ENCODE data around the gene KNOP1.

Gene KNOP1, protein sequence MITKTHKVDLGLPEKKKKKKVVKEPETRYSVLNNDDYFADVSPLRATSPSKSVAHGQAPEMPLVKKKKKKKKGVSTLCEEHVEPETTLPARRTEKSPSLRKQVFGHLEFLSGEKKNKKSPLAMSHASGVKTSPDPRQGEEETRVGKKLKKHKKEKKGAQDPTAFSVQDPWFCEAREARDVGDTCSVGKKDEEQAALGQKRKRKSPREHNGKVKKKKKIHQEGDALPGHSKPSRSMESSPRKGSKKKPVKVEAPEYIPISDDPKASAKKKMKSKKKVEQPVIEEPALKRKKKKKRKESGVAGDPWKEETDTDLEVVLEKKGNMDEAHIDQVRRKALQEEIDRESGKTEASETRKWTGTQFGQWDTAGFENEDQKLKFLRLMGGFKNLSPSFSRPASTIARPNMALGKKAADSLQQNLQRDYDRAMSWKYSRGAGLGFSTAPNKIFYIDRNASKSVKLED
- long read RNA-seq, donor 1, partial matches to known transcripts: 46 of 51 reads
- long read RNA-seq, donor 1, other reads (novel, unspliced or antisense): 0 of 51 reads
- long read RNA-seq, donor 2, full-length matches to known transcripts: 1 of 31 reads
- long read RNA-seq, donor 2, partial matches to known transcripts: 21 of 31 reads
- long read RNA-seq, donor 2, other reads (novel, unspliced or antisense): 9 of 31 reads
- long read RNA-seq, donor 3, full-length matches to known transcripts: 1 of 14 reads
- long read RNA-seq, donor 3, partial matches to known transcripts: 13 of 14 reads
- long read RNA-seq, donor 3, other reads (novel, unspliced or antisense): 0 of 14 reads
- long read RNA-seq, donor 4, partial matches to known transcripts: 49 of 51 reads
- long read RNA-seq, donor 4, other reads (novel, unspliced or antisense): 0 of 51 reads
- long read RNA-seq, donor 5, full-length matches to known transcripts: 3 of 45 reads
- long read RNA-seq, donor 5, partial matches to known transcripts: 42 of 45 reads
- long read RNA-seq, donor 5, other reads (novel, unspliced or antisense): 0 of 45 reads
- long read RNA-seq, donor 6, partial matches to known transcripts: 29 of 37 reads
- long read RNA-seq, donor 6, other reads (novel, unspliced or antisense): 8 of 37 reads
- long read RNA-seq, donor 7: 0 reads
- long read RNA-seq, donor 8, full-length matches to known transcripts: 7 of 39 reads
- long read RNA-seq, donor 8, partial matches to known transcripts: 32 of 39 reads
- long read RNA-seq, donor 8, other reads (novel, unspliced or antisense): 0 of 39 reads

DNA sequence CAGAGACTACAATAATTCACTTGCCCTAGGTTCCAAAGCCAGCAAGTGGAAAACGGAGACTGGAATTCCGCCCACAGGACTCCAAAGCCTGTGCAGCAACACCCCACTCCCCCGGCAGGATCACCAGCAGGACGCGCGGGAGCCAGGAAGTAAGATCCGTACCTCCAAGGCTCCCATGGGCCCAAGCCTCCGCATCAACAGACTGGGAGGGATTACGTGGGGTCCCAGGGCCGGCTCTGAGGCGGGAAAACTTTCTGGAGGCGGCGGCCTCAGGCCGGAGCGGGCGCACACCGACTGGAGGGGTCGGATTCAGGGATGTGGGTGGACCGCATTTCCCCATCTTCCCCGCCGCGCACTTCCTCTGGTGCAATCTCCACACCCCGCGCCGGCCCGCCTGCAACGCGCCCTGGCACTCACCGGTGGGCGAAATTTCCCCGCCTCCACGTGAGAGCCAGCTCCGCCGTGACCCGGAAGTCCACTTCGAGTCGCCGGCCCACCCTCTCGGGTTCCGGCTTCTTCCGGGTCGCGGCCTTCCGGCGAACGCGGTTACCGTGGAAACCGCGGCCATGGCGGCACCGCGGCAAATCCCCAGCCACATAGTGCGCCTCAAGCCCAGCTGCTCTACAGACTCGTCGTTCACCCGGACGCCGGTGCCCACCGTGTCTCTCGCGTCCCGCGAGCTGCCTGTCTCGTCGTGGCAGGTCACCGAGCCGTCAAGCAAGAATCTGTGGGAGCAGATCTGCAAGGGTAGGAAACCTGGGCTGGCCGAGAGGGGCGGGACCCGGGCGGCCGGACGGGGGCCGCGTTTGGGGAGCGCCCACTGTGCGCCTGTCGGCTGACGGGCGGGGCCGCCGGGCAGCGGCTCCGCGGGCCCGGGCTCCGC lies at the start of gene KNOP1, which contains the start of gene IQCK:
Gene KNOP1 (minus strand): TSS at position 487 of the 883 bp plus-strand sequence. CDS start 3,192 bp downstream, outside the sequence.
Gene IQCK (plus strand): TSS at position 531 of the 883 bp plus-strand sequence. CDS start 36 bp downstream, at position 567.
- peak; percentile 94 for DNase-seq

DNA sequence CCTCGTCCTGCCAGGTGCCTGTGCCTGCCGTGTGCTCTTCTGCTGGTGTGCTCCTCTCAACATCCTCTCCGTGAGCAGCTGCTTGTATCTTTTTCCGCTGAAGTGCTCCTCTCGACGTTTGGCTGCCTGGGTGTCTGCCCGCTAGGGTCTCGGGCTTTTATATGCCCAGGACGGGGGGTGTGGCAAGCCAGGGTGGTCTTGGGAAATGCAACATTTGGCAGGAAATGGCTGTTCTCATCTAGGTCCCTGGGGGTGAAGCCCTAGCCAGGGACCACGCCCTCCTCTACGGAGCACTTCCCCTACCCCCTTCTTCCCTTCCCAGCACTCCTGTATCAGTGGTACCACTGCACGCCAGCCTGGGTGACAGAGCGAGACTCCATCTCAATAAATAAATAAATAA lies 49.5 kb upstream of the KNOP1 start:
- DNase-seq: no peak

DNA sequence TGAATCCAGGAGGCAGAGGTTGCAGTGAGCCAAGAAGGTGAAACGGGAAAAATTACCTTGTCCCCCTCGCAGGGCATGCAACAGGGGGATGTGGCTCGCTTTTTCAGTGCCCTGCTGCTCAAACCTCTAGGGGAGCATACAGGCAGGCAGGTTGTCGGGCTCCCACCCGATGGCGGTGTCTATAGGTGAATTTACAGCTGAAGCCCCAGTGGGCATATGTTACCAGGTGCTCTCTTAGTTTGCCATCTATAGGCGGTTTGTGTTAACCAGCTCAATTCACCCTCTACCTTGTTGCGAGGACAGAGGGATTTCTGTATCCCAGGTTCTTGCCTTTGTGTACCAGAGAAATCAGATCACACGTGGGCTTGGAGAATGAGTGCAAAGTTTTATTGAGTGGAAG lies 49.0 kb upstream of the KNOP1 start:
- DNase-seq: no peak

DNA sequence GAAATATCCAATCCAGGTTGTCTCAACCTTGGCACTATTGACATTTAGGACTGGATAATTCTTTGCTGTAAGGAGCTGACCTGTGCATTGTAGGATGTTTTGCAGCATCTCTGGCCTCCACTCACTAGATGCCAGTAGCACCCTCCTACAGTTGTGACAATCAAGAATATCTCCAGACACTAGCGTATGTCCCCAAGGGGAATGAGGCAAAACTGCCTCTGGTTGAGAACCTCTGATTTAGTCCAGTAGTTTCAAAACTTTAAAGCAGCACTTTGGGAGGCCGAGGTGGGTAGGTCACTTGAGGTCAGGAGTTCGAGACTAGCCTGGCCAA lies 48.5 kb upstream of the KNOP1 start:
- no peak for DNase-seq

DNA sequence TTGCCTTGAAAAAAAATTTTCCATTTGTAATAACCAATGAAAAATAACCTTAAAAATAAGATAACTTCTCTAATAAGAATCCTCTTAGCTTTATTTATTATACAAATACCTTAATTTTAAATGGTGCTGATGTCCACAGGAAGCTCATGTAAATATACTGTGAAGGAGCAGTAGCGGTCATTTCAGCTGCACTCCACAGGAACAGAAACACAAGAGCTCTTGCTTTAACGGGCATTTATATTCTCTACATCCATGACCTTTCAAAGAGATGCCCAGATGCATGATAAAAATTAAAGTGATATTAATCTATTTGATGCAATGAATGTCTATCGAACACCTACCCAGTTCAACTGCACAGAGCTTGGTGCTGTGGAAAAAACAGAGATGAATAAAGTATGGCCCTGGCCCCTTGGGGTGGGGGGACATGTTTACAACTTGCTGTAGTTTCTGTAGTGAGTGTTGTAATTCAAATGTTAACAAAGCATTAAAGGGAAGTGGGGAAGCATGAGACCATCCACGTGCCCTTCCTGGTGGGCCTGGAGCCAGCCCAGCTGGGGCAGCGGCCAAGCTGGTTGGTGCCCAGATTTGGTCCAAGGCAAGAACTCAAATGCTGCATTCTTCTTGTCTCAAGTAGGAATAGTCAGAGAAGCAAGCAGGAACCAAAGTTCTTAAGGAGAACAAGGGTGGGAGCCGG lies 48.0 kb upstream of the KNOP1 start:
- DNase-seq: no peak

DNA sequence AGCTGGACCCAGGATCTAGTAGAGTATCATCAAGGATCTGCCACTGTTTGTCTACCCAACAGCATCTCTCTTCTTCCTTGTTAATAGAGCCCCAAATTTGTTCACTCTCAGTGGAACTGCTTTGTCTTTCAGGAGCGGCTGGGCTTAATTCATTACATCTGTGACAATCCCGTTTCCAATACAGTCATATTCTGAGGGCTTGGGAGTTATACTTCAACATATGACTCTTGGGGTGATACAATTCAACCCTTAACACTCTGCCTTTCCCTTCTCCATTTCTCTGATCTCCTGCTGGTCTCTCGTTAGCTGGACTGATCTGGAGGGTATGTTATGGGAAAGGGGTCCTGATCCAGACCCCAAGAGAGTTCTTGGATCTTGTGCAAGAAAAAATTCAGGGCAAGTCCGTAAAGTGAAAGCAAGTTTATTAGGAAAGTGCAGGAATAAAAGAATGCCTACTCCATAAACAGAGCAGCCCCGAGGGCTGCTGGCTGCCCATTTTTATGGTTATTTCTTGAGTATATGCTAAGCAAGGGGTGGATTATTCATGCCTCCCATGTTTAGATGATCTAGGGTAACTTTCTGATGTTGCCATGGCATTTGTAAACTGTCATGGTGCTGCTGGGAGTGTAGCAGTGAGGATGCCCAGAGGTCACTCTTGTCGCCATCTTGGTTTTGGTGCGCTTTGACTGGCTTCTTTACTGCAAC lies 42.5 kb upstream of the KNOP1 start:
- no peak for DNase-seq

DNA sequence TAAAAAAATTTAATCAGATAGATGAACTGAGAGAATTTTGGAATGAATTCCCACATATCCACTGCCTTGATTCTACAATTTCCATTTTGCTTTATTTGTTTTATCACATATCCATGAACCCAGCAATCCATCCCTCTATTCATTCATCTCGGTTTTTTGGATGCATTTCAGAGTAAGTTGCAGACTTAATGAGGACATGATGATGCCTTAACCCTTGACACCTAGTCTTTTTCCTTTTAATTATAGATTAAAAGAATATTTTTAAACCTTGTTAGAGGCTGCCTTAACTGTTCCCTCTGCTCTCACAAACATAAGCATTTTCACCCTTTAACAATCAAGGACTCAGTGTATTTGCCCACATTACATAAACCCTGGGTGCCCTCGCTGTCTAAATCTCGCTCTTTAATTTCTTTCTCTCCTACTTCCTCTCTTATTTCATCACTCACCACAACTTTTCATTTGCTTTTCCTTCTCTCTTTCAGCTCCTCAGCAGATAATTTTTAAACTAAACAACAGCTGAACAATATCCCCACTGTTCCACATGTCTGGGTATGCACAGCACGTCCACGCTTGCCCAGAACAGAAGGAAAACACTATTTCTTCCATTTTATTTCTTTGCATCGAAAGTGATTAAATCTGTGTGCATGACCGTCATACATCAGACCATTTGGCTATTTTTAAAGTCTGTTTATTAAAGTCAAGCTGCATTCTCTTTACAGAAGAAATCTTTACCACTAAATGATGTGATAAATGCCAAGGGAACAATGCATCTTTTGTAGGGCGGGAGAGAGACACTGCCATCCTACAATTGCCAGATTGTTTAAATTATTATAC lies 40.0 kb upstream of the KNOP1 start:
- no peak for DNase-seq

DNA sequence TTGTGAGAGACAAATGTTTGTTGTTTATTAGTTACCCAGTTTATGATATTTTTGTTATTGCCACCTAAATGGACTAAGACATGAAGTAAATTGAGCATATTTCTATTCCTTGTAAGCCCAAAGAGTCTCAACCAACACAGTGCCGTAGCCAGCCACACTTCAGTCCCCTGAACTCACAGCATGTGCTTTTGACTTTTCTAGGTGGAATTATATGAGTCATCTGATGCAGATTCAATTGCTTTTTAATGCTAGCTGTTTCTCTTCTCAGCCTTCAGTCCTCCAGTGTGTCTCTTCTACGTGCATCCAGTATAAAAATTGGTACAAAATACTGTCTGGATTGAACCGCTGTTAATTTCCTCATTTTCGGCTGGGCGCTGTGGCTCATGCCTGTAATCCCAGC lies 39.0 kb upstream of the KNOP1 start:
- no peak for DNase-seq

DNA sequence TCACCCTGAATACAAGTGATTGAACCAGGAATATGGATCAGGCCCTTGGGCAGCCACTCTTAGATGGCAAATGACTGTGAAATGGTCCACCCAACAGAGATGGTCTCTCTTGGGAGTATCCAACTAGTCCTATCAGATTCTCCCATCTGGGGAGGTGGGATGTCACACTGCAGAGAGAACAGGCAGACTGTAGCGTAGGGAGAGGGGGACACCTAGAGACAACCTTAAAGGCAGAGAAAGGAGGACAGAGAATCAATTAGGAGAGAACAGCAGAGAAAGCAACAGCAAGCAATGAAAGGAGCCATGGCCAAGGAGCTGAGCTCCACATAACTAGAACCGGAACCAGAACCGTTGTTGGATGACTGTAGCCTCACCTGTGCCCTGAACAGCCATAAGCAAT lies 37.2 kb upstream of the KNOP1 start:
- no peak for DNase-seq

DNA sequence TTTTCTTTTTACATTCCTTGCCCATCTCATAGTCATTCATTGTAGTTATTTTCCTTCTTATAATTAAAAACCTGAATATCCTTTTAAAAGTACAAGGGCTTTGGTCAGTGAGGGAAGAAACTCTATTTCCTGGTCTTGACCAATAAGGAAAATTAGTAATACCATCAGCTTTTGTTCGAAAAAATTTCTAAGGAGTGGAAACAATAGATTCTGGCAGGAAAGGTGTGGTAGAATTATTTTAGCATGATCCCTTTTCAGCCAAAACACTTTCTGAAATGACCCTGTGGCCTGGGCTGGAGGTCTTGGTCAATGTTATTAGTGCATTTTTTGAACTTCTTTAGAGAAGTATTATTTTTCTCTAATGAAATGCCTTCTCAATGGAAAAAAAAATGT lies 36.6 kb upstream of the KNOP1 start:
- DNase-seq: no peak

DNA sequence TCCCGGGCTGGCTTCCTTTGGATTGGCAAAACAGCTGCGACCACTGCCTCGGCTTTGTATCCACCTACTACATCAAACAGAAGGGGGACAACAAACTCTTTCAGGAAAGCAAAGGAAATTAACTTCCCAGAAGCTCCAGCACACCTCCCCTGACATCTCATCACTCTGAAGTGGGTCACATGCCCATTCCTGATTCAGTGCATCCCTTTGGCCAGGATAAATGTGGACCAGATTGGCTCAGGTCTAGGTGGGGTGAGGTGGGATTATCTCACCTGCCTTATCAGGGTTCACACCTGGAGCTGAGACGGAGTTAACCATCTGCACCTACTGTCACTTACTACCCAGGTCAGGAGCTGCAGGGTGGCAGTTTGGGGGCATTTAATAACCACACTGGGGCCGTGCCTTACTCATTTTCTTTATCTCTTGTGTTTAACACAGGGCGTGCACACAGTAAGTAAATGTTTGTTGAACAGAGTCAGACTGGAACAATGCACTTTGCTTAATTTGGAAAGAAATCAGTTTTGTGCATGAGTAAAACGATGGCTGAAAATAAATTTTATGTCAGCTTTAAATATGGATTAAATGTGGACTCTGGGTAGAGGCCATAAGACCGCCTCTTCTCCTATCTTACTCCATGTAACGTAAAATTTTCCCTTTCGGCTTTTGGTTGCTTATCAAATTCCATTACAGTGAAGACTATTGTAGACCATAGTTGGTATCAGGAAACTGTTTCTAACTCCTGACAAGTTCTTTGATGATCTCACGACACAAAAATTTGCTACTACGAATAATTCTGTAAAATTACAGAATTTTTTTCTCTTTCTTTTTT lies 36.0 kb upstream of the KNOP1 start:
- DNase-seq: no peak

DNA sequence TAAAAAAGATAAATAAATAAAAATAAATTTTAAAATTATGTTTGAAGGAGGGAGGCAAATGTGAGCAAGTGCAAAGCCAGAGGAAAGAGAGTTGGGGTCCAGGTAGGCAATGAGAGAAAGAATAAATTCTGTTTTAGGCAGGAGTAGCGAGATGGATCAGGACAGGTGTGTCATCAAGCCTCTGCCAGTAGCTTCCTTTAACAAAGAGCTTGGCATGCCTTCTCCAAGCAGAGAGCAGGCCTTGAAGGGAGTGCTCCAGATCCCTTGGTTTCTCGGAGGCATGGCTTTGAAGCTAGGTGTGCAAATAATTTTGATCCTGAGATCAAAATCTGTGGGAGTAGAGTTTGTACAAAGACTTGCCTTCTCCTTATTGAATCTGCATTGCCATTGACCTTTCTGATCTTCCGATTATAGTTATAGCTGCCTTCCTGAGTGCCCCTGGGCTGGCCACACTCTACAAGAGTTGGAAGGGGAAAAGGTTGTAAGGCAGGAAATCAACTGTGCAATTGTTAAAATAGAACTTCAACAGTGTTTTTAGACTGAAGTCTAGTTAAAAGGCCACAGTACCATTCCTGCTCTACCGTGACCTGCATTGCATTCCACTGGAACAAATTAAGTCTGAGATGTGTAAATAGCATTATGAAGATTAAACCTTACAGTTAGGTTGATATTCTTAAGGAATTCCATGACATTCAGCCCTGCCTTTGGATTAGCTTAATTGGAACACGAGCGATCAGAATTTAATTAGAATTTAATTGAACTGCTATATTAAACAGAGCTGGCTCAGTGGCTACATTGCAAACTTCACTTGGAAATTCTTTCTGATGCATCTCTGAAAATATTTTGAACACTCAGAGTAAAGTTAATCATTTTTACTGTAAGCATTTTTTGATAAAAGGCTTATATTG lies 33.7 kb upstream of the KNOP1 start:
- DNase-seq: peak; percentile 40

DNA sequence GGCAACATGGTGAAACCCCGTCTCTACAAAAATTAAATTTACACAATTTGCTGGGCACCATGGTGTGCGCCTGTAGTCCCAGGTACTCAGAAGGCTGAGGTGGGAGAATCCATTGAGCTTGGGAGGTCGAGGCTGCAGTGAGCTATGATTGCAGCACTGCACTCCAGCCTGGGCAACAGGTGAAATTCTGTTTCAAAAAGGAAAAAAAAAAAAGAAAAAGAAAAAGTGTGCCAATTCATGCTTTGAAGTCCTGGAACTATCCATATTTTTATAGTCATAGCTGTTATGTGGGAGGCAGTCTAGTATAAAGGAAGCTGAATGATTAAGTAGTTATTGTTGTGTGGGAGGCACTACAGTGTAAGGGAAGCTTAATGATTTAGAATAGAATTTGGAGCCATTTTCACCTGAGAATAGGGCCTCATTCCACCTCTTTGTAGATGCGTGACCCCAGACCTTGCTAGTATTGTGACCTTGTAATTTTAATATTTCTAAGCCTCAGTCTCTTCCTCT lies 31.6 kb upstream of the KNOP1 start:
- no peak for DNase-seq

DNA sequence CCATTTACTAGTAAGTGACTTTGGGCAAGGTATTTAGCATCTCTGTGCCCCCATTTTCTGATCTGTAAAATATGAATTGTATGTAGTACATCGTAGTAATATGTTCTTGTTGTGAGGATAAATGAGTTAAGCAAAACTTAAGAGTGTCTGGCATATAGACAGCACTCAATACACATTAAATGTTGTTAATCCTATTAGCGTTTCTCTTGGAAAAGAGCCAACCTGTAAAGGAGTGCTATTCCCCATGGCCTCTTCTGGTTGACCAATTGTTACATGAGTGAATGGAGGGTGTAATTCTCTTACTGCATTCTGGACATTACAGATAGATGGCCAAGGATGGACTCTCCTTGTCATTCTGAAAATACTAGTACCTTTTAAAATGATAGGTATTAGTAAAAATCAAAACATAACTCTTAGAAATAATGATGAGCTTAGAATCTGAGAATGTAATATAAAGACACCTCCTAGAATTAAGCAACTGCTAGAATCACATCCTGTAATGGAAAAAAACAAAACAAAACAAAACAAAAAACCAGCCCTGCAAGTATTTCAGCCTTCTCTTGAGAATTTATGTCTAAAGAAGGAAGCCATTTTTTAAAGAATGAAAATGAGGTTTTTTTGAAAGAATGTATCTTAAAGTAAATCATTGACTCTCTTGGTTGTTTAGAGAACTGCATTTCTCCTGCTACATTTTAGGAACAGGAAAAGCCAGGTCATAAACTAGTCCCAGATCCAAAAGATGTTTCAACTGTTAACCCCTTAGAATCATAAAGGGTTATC lies 30.6 kb upstream of the KNOP1 start:
- DNase-seq: no peak

DNA sequence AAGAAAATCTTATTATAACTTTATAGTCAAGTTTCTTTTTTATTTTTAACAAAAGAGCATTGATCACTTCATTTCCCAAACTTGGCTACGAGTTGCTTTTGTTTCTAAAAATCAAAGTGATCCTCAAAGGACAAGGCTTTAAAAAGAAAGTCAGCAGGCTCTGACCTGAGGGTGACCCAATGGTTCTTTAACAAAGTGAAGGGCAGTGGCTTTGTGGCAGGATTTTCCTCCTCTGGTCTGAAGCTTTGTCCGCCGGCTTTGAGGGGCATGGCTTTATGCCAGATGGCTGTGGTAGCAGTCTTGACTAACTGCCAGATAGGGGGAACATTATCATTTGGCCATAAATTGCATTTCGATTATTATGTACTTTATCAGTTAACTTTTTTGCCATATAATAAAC lies 28.5 kb upstream of the KNOP1 start:
- no peak for DNase-seq
